ENCODE measurements around the gene TLE7. TPM values are rescaled to one million over a fixed set of nuclear protein-coding genes. Genes with fewer than 3 reads are reported as not detected.

Gene TLE7
- total RNA-seq, 1 experiment from 2014 or later = not detected

- Histone ChIP-seq H2BK15ac (ENCODE audit: low read depth, low read length) (no peak overlapping the region), H4K8ac (replicated peaks; ENCODE audit: insufficient read length, low read depth, low read length) (no peak overlapping the region), H3K9me3 (ENCODE audit: control insufficient read depth, low read depth, low read length) (no peaks in the 10 kb centered on the region), H3K27ac (ENCODE audit: insufficient read length, low read depth, low read length) (no peak overlapping the region), H3K56ac (ENCODE audit: insufficient read length, low read depth, low read length) (no peak overlapping the region), H2BK12ac (ENCODE audit: insufficient read length, low read depth, low read length) (no peak overlapping the region), H3K79me2 (ENCODE audit: insufficient read depth, low read length) (no peaks in the 10 kb centered on the region), H3K27me3 (ENCODE audit: insufficient read depth, low read length) (no peaks in the 10 kb centered on the region), H2BK120ac (ENCODE audit: low read depth, low read length, poor library complexity, severe bottlenecking) (no peak overlapping the region), H4K5ac (ENCODE audit: insufficient read length, low read depth, low read length) (no peak overlapping the region), H3K79me1 (ENCODE audit: insufficient read depth, low read depth, low read length, poor library complexity, severe bottlenecking) (no peaks in the 10 kb centered on the region), H4K91ac (ENCODE audit: insufficient read length, low read depth, low read length) (no peak overlapping the region), H3K4me2 (ENCODE audit: insufficient read depth, insufficient read length, low read length) (no peak overlapping the region), H2BK5ac (ENCODE audit: insufficient read length, low read length) (no peak overlapping the region), H3K4ac (ENCODE audit: low read depth, low read length) (no peak overlapping the region), H2BK20ac (ENCODE audit: low read depth, low read length, poor library complexity, severe bottlenecking) (no peak overlapping the region), H3K4me1 (ENCODE audit: insufficient read depth, low read length) (no peaks in the 10 kb centered on the region), H3T11ph (ENCODE audit: low read length) (no peak overlapping the region), H4K20me1 (ENCODE audit: control insufficient read depth, insufficient read depth, insufficient read length) (no peaks in the 10 kb centered on the region), H3K9ac (ENCODE audit: extremely low read depth, insufficient read length, low read length) (no peak overlapping the region), H3K14ac (ENCODE audit: insufficient read depth, low read length) (no peak overlapping the region), H3K18ac (ENCODE audit: insufficient read length, low read depth, low read length) (no peak overlapping the region), H3K23ac (ENCODE audit: insufficient read length, low read depth, low read length) (no peak overlapping the region), H2AK5ac (ENCODE audit: insufficient read length, low read length) (no peak overlapping the region), H2AFZ (ENCODE audit: low read length) (no peak overlapping the region), H3K23me2 (ENCODE audit: insufficient read length, low read depth, low read length, poor library complexity, severe bottlenecking) (peaks cover 6% of the 10 kb centered on the region)
- Mint-ChIP-seq H3K4me1 (peaks cover 4 to 5% of the 10 kb centered on the region in 2 experiments; a peak in 3 of 4 replicates), H3K27me3 (ENCODE audit: low read depth) (peaks cover 17% of the 10 kb centered on the region), H3K36me3 (ENCODE audit: insufficient read depth in 1 of 3, low read depth in 3 of 3) (peaks cover 0 to 5% (median 3%) of the 10 kb centered on the region in 3 experiments; a peak in 2 of 7 replicates), H3K4me3 (no peak overlapping the region; a peak in 1 of 5 replicates), H3K9me3 (peaks cover 12 to 15% of the 10 kb centered on the region in 2 experiments; a peak in 4 of 5 replicates), H3K27ac (no peak overlapping the region)
- TF ChIP-seq CTCF (conservative IDR thresholded peaks at IDR 0.05) = no peak
- no peak for DNase-seq
- no CpG with 5 or more reads among the region's 1 CpG for WGBS (ENCODE audit: extremely low coverage, insufficient read length, low lambda C conversion rate)
Measured at GRCh38 chr16:71407731-71408130, 34.1 kb downstream of the TLE7 start.
